Measurements from ENCODE around the gene LIN52. TPM values are rescaled to one million over a fixed set of nuclear protein-coding genes. Genes with fewer than 3 reads are reported as not detected.

The LIN52 gene
- total RNA-seq, 3 donors from 2014 or later = 11.1 to 13.0 (median 11.4) TPM

DNA sequence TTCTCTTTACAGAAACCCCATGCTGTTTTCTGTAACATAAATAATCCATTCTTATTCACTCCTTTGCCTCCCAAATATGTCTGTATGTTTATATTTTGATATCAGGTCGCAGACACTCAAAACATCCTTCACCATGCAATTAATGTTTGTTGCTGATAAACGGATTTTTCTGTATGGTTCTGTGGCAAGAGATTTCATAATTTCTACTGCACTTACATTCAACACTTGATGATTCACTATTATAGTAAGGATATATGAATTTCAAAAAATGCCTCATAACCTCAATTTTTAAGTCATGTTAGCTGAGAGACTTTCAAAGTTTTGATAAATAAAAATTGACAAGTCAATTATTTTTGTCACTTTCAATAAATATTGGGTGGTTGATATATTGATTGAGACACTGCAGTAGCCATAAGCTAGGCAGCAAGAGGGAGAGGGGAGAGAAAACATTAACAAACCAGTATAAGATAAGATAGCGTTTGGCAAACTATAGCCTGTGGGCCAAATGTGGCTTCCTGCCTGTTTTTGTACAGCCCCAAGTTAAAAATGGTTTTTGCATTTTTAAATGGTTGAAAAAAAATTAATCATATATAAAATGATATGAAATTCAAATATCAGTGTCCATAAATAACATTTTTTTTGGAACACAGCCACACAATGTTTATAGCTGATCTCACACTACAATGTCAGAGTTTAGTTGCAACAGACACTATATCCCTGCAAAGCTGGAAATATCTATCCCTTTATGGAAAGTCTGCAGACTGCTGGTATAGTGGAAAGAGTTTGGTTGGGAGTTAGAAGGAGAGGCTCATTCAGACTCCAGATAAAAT lies 18.8 kb upstream of the LIN52 start:
- Histone ChIP-seq H3K36me3 (no peaks in the 10 kb centered on the region), H3K27ac (no peak overlapping the region), H3K4me3 (no peak overlapping the region), H3K9me3 (no peaks in the 10 kb centered on the region), H3K4me1 (no peaks in the 10 kb centered on the region), H3K27me3 (no peaks in the 10 kb centered on the region)
- no peak for TF ChIP-seq POLR2AphosphoS5 (IDR thresholded peaks at IDR 0.05)
- no peak for TF ChIP-seq POLR2A (IDR thresholded peaks at IDR 0.05)
- TF ChIP-seq, protein P1, sequence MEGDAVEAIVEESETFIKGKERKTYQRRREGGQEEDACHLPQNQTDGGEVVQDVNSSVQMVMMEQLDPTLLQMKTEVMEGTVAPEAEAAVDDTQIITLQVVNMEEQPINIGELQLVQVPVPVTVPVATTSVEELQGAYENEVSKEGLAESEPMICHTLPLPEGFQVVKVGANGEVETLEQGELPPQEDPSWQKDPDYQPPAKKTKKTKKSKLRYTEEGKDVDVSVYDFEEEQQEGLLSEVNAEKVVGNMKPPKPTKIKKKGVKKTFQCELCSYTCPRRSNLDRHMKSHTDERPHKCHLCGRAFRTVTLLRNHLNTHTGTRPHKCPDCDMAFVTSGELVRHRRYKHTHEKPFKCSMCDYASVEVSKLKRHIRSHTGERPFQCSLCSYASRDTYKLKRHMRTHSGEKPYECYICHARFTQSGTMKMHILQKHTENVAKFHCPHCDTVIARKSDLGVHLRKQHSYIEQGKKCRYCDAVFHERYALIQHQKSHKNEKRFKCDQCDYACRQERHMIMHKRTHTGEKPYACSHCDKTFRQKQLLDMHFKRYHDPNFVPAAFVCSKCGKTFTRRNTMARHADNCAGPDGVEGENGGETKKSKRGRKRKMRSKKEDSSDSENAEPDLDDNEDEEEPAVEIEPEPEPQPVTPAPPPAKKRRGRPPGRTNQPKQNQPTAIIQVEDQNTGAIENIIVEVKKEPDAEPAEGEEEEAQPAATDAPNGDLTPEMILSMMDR (IDR thresholded peaks at IDR 0.05) = no peak
- no peak for DNase-seq (ENCODE audit: low spot score in 2 of 2)
- intact Hi-C loops (cut with DNase I; ENCODE audit: low total_unique reads) = no loop called here

DNA sequence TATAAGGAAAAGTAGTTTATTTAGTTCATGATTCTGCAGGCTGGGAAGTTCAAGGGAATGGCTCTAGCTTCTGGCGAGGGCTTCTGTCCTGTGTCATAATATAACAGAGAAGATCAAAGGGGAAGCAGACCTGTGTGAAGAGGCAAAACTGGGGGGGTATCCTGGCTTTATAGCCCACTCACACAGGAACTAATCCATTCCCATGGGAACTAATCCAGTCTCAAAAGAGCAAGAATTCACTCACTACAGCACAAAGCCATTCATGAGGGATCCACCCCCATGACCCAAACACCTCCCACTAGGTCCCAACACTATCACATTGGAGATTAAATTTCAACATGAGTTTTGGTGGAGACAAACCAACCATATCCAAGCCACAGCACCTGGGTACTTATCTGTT lies 7.4 kb upstream of the LIN52 start:
- Histone ChIP-seq H3K36me3 (no peaks in the 10 kb centered on the region), H3K4me1 (no peaks in the 10 kb centered on the region), H3K4me3 (no peak overlapping the region), H3K9me3 (no peaks in the 10 kb centered on the region), H3K27ac (no peak overlapping the region), H3K27me3 (no peaks in the 10 kb centered on the region)
- TF ChIP-seq, protein P1 (IDR thresholded peaks at IDR 0.05) = no peak
- TF ChIP-seq POLR2AphosphoS5 (IDR thresholded peaks at IDR 0.05) (no peak), POLR2A (IDR thresholded peaks at IDR 0.05) (no peak)
- no peak for DNase-seq (ENCODE audit: low spot score in 2 of 2)
- intact Hi-C loops (cut with DNase I; ENCODE audit: low total_unique reads) = no loop called here

DNA sequence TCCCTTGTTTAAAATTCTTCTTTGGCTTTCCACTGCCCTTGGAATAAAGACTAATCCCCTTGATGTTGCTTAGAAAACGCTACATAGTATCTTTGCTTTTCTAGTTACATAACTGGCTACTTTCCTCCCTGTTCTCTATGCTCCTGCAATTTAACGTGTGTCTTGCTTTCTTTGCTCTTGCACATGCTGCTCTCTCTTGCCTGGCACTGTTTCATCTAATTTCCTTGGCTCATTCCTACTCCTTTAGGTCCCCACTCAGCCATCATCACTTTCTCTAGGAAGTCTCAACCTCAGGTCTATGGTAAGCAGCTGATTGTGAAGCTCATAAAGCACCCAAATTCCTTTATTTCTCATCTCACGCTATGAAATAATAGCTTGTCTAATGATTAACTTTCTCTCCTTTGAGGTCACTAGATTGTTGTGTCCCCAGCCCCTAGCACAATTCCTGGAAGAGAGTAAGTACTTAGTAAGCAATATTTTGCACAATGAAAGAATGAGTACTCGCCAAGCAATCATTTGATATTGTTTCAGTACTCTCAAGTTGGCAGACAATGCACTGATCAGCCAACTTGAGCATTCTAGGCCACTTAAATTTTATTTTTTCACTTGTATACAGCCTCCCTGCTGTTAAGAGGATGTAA lies 3.8 kb upstream of the LIN52 start:
- no peaks in the 10 kb centered on the region for H3K27me3 ChIP-seq
- H3K27ac ChIP-seq = no peak overlapping the region
- no peaks in the 10 kb centered on the region for H3K9me3 ChIP-seq
- H3K36me3 ChIP-seq = no peaks in the 10 kb centered on the region
- intact Hi-C loops (cut with DNase I; ENCODE audit: low total_unique reads) = no loop called here
- TF ChIP-seq POLR2A (IDR thresholded peaks at IDR 0.05) = no peak
- no peak overlapping the region for H3K4me3 ChIP-seq
- DNase-seq (ENCODE audit: low spot score in 2 of 2) = no peak
- H3K4me1 ChIP-seq = peaks cover 0 to 5% of the 10 kb centered on the region in 2 donors

DNA sequence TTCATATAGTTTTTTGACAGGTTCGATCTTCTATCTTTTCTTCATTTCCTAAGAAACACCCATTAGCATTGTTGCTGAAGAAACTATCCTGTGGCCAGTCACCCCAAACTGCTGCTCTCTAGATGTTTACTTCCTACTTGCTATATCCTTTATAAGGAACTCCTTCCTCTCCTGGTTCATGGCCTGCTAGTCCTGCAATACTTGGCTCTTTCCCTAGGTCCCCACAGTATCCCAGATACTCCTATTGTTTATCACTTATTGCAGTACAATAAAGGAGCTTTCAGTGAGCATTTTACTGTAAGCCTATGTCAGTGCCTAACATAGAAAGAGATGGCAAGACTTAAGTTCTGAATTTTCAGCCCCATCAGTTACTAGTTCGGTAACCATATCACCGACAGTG lies 3.3 kb upstream of the LIN52 start:
- H3K9me3 ChIP-seq = no peaks in the 10 kb centered on the region
- DNase-seq (ENCODE audit: low spot score in 2 of 2) = no peak
- peaks cover 0 to 5% of the 10 kb centered on the region in 2 donors for H3K4me1 ChIP-seq
- intact Hi-C loops (cut with DNase I; ENCODE audit: low total_unique reads) = no loop called here
- no peak overlapping the region for H3K27ac ChIP-seq
- H3K4me3 ChIP-seq = no peak overlapping the region
- no peaks in the 10 kb centered on the region for H3K36me3 ChIP-seq
- no peaks in the 10 kb centered on the region for H3K27me3 ChIP-seq
- TF ChIP-seq POLR2A (IDR thresholded peaks at IDR 0.05) (no peak), POLR2AphosphoS5 (IDR thresholded peaks at IDR 0.05) (no peak)
- TF ChIP-seq, protein P1 (IDR thresholded peaks at IDR 0.05) = no peak

DNA sequence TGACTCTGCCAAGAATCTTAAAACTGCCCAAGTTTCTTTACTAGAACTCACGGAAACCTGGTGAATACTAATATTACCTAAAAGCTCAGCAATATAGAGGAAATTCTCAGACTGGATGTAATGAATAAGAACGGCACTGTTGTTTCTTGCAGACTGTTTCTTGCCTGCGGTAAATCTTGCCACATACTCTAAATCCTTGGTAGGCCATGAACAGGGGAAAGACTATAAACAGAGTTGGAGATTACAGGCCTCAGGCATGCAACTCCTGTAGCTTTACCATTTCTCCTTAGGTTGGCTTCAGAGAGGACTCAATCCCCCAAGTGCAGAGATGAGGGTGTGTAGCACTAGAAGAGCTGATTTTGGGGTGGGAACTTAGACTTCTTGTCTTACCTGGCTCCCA lies 1.6 kb upstream of the LIN52 start:
- TF ChIP-seq, protein P1 (IDR thresholded peaks at IDR 0.05) = no peak
- TF ChIP-seq POLR2AphosphoS5 (IDR thresholded peaks at IDR 0.05) = no peak
- TF ChIP-seq POLR2A (IDR thresholded peaks at IDR 0.05) = no peak

More for the DNA sequence above, 1.6 kb upstream of the LIN52 start:
- H3K27ac ChIP-seq = peak overlapping the region; percentile 89 to 95
- H3K36me3 ChIP-seq = no peaks in the 10 kb centered on the region
- H3K9me3 ChIP-seq = no peaks in the 10 kb centered on the region
- H3K4me3 ChIP-seq = peak overlapping the region; percentile 77 to 89 (median 85)
- no peaks in the 10 kb centered on the region for H3K27me3 ChIP-seq
- DNase-seq (ENCODE audit: low spot score in 2 of 2) = no peak
- peaks cover 0 to 5% of the 10 kb centered on the region in 2 donors for H3K4me1 ChIP-seq
- intact Hi-C loops (cut with DNase I; ENCODE audit: low total_unique reads) = no loop called here

All from breast epithelium (tissue), 4 donors.